HG03378 (cell line): ENCODE results near the gene FEV.

Experiments used
- ATAC-seq: cut with Tn5 transposase; IDR thresholded peaks from one replicate; pipeline ENCODE4 v1.9.1; 2021; ENCODE audit warnings: mild to moderate bottlenecking, moderate library complexity; ENCODE audit not compliant: unreplicated experiment

The FEV gene

DNA sequence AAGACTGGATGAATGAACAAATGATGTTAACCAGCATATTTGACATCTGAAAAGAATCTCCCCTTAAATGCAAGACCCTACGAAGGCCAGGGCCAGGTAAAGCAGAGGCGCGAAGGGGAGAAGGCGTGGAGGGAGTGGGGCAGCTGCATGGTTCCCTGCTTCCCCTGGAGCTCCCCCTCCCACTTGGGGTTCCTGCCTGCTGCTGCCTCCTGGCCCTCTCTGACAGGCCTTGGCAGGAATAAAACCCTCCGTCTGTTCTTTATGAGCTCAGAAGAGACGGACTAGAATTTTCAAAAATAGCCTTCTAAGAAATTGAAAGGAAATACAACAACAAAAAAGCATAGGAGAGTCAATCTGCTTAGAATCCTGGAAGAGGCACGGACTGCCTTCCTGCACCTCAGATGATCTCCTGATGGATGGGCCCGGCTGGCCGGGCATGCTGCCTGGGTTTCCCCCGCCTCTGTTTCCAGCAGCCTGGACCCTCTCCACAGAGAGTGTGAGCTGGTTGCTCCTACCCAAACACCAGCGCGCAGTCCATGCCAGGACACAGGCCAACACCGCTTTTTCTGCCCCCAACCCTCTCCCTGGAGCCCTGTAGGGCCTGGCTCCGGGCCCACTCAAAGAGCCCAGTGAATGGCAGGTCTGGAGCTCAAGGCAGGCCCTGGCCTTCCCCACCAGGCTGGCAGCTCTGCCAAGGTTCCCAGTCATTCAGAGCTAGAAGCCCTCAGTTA, 32.4 kb upstream of the FEV start:
- ATAC-seq, result no peak

DNA sequence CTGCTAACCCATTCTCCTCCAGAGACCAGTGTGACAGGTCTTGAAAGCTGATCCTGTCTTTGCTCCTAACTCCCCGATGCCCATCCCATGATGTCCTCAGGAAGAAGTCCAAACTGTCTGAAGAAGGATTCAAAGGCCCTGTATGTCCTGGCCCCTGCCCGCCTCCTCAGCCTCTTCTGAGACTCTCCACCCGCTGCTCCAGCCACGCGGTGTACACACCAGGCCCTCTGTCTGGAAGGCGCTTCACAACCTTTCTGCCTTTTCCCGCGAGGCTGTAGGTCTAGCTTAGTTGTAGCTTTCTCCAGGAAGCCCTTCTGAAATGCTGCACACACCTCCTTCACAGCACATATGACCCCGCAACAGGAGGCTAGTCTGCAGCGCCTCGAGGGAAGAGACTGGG, 31.7 kb upstream of the FEV start:
- no peak for ATAC-seq

DNA sequence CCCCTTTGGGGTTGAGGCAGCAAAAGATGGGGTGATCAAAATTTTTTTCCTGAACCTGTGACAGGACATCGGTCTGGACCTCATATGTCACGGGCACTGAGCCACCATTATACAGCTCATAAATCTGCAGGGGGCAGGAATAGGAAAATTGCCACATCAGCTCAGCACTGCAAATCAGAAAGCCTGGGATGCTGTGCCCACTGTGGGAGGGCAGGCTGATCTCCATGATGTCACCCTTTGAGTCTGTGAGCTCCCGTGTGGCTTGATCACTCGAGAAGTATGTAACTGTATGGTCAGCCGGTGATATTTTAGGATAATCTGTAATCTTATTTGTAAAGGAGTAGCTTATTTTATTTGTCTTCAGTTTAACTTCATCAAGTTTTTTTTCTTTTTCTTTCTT, 25.9 kb upstream of the FEV start:
- ATAC-seq, result no peak

DNA sequence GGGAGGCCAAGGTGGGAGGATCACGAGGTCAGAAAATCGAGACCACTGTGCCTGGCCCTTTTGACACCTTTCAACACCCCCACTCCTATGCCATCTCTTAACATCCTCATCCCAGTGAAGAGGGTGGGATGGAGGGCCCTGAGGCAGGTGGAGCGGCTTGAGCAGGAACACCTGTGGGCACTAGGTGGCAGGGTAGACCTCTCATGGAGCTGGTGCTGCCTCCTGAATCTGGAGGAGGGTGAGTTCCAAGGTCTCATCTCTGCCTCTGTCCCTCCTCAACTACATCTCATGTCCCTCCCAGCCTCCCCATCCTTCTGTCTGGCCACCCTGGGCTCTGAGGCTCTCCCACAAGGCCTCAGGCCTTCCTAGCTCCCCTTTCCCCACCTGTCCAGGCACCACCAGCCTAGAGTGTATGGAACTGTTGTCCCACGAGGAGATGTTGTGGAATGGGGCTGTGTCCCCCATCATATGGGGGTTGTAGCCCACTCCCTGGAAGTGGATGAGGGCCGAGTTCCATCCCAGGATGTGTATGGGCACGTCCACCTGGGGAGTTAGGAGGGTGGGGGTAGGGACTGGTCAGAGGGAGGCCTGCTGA, 25.3 kb upstream of the FEV start:
- no peak for ATAC-seq

DNA sequence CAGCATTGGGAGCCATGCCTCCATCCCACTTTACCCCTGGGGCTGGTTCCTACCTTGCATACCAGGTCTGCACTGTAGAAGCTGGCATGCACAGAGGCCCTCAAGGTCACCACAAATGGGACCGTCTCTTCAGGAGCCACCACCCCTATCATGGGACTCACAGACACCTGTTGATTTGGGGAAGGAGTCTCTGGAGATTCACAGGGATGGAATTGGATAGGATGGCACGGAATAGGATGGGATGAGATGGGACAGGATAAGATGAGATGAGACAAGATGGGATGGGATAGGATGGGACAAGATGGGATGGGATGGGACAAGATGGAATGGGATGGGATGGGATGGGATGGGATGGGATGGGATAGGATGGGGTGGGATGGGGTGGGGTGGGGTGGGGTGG, 24.3 kb upstream of the FEV start:
- no peak for ATAC-seq

DNA sequence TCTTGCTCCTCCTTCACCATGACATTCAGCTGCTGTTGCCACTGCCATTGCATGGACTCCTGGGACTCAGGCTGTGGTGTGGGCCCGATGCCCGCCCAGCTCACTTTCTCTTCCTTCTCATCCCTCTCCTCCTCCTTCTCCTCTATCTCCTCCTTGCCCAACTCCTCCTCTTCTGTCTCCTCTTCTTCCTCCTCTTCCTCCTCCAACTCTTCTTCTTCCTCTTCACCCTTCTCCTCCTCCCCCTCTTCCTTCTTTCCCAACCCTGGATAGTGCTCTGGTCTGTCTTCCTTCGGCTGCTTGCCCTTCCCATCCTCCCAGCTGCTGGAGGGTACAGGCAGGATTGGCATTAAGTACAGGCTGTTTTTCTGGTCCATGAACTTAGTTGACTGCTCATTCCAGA, 19.0 kb upstream of the FEV start:
- ATAC-seq, result no peak

DNA sequence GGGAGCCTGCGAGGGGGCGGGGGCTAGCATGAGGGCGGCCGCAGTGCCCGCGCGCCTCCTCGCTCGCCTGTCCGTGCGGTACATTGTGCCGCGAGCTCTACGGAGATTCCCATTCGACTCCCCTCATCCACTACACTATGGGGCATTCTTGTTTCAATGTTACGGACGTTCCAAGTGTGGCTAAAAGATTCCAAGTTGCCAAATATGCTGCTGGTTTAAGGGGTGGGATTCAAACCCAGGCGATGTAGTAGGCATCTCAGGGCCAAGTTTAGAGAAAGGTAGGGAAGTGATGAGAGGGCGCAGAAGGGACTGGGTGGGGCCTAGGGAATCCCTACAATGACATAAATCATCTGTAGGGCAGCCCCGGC, 18.3 kb upstream of the FEV start:
- no peak for ATAC-seq

DNA sequence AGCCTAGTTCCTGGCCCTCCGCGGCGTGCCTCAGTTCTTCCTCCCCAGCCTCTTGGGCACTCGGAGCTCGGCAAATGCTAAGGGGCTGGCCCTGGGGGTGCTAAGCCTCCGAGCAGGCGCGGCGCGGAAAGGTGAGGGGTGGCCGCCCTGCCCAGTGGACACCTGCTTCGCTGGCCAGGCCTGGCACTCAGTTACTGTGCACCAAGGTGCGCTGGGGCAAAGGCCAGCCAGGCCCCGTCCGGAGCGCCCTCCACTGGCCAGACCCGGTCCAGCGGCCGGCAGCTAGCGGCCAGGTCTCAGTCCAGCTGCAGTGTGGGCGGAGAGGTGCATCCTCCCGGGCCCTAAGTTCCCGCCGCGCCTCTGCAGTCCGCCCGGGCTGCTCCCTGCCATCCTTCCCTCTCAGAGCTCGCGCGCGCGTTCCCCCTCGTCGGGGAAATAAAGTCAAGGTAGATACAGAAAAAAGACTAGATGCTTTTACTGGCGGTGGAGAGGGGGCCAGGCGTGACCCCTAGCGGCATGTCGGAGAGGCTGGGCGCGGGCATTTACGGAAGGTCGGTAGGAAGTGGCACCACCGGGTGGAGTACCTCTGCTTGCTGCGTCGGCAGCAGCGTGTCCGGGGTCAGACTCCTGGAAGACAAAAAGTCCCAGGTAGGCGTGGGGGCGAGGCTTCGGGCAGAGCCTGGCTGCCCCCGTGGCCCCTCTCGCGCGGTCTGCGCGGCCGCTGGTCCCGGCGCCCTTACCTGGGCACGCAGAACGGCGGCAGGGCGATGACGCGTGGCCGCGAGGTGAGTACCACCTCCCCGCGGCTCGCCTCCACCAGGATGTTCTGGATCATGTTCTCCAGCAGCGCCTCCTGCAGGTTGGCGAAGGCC, 17.6 kb upstream of the FEV start:
- ATAC-seq, result no peak

DNA sequence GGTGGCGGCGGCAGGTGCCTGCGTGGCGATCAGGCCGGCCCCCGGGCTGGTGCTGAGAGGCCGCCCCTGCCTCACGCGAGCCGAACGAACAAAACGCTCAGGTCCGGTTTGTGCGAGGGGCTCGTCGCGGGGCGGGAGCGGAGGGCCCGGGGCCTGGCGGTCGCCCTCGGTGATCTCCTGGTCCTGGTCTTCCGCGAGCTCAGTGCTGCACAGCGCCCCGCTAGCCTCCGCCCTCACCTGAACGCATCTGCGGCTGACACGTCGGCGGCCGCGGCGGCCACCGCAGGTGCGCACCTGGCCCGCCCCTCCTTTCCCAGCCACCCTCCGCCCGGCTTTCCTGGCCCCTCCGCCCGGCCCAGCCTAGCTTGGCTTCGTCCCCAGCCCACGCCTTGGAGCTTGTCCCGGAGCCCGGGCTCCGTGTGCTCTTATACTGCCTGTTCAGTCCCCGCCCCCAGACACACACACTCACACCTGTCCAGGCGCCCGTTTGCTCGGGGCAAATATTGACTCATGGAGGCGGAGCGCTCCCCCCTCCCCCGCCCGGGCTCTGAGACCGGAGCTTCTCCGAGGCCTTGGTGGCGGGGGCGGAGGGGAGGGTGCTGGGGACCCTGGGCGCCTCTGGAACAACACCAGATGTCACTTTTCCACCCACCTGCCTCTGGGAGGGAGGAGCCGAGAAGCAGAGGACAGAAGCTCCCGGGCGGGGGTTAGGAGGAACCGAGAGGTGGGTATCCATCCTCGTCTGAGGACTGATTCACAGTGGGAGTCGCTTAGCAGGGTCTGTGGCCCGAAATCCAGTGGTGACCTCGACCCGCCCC, 16.8 kb upstream of the FEV start:
- no peak for ATAC-seq

DNA sequence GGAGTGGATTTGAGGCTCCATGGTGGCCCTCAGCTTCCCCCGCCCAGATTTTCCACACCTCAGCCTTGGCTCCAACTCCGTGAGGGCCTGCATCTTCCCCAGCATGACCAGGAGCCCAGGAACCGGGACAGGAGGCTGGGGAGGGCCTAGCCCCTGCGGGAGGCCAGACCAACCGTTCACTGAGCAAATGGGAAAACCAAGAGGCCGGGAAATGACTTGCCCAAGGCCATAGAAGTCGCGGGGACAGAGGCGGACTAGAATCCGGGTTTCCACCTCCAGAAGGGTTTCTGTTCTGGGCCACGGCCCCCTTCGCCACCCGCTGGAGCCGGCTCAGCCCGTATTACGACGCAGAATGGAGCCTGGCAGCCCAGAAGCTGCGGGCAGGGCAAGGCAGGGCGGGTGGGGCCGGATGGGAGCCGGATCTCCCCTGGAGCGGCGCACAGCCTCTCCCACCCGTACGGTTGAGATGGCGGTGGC, 16.2 kb upstream of the FEV start:
- no peak for ATAC-seq

DNA sequence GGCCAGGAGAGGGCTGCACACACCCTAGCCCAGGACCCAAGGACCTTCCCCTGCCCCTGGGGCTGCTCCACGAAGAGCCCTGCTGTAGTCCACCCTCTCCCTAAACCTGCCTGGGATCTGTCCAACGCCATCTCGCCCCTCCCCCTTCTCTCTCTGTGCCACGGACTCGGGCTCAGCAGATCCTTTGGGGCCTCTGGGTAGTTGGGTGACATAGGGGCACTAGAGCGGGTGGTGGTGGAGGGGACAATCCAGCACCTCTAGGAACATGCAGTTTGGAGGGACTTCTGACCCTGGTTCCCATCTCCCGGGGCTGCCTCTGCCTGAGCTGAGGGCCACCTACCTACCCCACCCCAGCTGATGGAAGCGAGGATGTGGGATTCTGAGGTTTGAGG, 15.6 kb upstream of the FEV start:
- ATAC-seq, result no peak

DNA sequence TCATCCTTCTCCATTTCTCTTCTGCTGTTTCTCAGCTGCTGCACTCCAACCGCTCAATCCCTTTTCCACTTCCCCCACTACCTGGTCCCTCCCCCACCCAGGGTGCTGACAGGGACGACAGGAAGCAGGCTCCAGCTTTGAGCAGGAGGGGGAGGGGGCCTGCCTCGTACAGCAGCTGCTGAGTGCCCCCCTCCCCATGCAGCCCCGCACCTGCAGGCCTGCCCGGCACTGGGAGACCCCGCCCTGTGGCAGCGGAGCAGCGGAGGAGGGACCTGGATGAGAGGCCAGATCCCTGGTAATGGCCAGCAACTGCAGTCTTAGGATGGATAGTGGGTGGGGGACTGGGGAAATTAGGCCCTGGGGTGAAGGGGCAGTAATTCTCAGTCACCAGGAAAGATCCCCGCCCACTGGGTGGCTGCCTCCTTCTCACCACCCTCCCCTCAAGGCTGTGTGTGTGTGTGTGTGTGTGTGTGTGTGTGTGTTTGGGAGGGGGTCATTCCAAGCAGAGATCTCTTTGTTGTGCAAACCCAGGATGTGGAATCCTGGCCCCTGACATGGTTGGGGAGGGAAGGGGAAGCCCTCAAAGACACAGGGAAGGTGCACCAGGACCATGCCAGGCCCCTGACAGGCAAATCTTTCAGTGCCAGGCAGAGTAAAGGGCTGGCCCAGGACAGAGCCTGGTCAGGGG, 15.0 kb upstream of the FEV start:
- ATAC-seq, result no peak

DNA sequence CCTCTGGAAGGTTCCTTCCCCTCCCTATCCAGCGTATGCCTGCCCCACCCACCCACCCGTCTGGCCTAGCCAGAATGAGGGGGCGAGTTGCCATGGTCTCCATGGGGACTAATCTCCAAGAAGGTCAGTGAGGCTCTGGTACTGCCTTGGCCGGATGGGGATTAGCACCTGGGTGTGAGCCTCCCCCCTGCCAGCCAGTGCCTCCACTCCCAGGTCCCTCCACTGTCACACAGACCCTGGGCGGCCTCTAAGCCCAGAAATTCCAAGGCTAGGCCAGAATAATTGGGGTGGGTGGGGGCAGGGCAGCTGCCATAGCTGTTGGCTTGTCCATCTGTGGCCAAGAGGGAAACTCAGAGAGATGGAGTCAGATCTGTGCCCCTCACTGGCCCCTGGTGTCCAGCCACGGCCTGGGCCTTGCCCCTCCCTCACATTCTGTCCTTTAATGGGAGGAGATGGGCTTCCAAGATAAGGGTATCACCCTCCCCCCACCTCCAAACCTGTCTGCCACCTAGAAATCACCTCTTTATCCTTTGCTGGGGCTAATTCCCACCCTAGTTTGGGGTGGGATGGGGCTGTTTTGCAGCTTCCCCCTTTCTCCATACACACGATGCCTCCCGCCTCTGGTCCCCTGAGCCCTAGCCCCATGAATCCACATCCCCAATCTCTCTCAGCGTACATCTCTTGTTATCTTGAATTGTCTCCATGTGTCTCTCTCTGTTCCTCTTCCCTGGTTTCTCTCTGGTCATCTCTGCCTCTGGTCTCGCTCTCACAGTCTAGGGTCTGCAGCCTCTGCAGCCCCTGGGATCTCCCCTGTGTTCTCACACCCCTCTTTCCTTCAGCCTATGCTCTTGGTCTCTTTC, 14.3 kb upstream of the FEV start:
- ATAC-seq, result no peak

DNA sequence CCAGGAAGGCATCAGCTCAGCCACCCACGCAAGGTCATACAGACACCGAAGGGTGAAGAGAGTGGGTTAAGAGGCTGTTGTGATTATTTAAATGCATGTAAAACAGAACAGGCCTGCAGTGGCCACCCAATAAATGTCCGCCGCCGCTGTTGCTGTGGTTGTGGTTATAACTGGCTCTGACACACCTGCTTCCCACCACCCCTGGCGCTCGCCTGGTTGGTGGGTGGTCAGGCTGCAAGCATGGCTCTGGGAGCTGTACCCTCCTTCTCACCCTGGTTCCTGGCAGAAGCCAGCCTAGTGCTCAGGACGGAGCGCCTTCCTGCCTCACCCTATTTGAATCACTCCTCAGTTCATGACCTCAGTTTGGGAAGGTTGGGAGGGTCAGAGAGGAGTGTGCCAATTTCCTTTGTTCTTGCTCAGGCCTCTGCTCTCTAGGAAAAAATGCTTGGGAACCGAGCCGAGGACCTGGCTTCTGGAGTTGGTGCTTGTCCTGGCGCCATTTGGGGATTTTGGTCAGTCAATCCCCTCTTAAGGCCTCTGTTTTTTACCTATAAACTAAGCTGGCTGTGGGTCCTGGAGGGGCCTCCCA, 13.5 kb upstream of the FEV start:
- no peak for ATAC-seq

DNA sequence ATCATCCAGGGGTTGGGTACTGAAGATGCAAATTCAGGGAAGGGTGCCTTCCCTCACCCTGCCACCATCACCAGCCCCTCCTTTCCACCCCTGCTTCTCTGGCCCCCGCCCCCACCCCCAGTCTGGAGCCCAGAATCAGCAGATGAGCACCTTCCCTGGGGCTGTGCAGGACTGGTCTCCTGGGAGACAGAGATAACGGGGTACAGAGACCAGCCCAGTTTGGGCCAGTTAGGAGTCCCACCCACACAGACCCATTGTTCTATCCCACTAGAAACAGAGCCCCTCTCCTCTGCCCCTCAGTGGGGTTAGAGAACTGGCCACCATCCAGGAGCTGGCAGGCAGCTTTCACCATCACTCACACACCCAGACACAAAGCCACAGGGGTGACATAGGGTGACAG, 12.7 kb upstream of the FEV start:
- ATAC-seq, result no peak

DNA sequence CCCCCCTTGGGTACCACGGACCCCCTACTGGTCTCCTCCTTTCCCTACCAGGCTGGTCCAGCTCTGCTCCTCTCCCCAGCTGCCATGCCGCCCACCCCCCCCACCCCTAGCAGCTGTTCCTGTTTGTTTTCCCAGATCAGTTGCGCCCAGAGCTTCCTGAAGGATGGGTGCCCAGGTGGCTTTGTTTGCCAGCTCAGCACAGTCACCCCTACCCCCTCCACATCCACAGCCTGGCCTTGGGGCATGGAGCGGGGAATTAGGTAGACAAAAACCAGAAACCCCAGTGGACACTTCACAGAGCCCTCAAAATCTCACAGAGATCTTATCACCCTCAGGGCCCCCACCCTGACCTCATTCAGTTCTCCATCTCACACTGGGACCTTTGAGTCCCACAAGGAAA, 12.0 kb upstream of the FEV start:
- no peak for ATAC-seq

DNA sequence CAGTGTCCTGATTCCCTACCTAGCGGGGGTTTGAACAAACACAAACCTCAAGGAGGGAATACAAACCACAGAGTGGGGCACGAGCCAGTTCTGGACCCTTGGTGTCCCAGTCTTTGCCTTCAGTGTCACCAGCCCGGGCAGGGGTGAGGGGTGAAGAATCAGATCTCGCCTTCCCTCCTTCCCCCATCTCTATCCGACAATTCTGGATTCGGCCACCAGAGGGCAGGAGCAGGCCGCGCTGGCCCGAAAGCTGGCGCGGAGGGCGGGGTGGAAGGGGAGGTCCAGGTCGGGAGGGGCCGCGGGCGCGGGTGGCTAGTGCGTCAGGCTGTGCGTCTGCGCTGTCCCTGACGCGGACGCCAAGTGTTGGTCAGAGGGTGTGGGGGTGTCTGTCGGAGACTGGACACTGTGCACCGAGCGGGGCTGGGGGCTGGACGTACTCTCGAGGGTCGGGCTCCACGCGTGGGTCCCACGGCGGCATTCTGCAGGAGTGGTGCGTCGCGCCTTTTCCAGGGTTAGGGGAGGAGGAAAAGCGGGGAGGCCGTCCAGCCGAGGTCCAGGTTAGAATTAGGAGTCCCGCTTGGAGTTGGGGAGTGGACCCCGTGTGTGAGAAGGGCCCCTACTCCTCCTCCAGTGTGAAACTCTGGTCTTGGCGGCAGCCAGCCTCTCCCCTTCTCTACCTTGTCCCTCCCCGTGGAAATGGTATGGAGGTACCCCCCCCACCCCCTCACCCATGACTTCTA, 11.2 kb upstream of the FEV start:
- ATAC-seq, result no peak

DNA sequence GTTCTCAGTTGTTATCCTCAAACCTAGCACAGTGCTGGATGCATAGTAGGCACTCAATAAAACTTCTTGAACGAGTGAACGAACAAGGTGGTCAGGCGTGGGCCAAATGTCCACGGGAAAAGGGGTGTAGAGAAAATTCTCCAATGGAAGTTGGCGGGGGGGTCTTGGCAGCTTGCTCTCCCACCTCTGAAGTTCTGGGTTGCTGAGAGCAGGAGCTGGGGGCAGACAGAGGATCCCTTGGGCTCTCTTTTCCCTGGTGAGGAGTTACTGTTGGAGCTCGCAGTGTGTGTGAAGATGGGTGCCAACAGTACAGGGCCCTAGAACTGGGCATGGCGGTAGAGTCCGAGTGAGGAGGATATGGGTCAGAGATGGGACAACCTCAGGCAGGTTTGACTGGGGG, 10.6 kb upstream of the FEV start:
- no peak for ATAC-seq
